ENCODE data around the gene RECQL5. TPM values are rescaled to one million over a fixed set of nuclear protein-coding genes. Genes with fewer than 3 reads are reported as not detected.

Gene RECQL5
- total RNA-seq, 2 experiments from 2014 or later: 90.0 to 139 TPM

DNA sequence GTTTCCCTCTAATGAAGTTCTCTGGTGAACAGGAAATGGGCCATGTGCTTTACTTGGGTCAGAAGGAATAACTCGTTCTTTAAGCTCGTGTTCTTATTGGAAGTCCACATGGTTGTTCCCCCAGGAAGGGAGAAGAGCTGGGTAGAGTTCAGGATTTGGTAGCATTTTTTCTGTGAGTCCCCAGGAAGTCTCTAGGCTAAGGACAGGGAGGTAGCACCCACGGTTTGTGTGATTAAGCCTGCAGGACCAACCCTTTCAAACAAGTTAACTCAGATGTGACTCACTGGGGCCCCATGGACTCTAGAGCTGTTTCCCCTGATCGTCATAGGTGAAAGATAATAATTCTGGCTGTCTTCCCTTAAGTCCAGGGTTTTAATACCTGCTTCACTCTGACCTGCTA, 16.6 kb upstream of the RECQL5 start:
- POLR2A ChIA-PET: interaction anchor here (0.5 to 1.5 kb wide), 4 partner anchors 17 to 182 kb away, joined by 3 to 4 read pairs (median 3); no protein-coding TSS in a partner anchor

DNA sequence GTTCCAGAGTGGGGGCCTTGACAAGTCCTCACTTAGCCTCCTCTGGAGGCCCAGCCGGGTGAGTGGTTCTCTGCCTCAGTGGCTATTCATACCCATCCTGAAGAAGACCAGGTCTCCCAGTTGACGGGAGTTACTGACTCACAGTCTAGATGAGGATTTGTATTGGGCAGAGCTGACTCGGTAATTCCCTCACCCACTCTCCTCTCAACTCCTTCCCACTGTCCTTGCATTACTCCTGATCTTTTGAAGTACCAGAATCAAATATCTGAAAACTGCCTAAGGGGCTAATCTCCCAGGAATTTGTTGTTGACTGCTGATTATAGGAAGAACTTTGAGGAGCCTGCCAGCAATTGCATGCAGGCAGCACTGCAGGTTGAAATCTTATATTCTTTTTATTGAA, 14.3 kb upstream of the RECQL5 start:
- Histone ChIP-seq H3K36me3 (ENCODE audit: insufficient read depth, low read length) (peaks cover 88% of the 10 kb centered on the region), H3K4me3 (ENCODE audit: low read depth, low read length, poor library complexity, severe bottlenecking) (no peak overlapping the region), H3K9me2 (ENCODE audit: insufficient read depth, low read length) (no peaks in the 10 kb centered on the region), H3K4me2 (ENCODE audit: low read length) (no peak overlapping the region), H3K27ac (ENCODE audit: low read depth, low read length, poor library complexity, severe bottlenecking) (no peak overlapping the region), H3K79me2 (ENCODE audit: insufficient read depth, low read depth, low read length) (peaks cover 56% of the 10 kb centered on the region), H3K9me3 (ENCODE audit: low read length) (no peaks in the 10 kb centered on the region), H3K4me1 (ENCODE audit: insufficient read depth, low read length, poor library complexity, severe bottlenecking) (peaks cover 14% of the 10 kb centered on the region), H4K20me1 (ENCODE audit: insufficient read depth, low read length) (no peaks in the 10 kb centered on the region), H2AFZ (ENCODE audit: low read length) (no peak overlapping the region)
- ChIA-PET CTCF (ENCODE audit: unreplicated experiment) (interaction anchor here (1.4 kb wide), 1 partner anchor 69 kb away, joined by 5 read pairs; no protein-coding TSS in a partner anchor), POLR2A (interaction anchor here (1.7 kb wide), 1 partner anchor 57 kb away, joined by 5 read pairs; no protein-coding TSS in a partner anchor)
- no peak for DNase-seq (ENCODE audit: low spot score)
- TF ChIP-seq, protein P1, sequence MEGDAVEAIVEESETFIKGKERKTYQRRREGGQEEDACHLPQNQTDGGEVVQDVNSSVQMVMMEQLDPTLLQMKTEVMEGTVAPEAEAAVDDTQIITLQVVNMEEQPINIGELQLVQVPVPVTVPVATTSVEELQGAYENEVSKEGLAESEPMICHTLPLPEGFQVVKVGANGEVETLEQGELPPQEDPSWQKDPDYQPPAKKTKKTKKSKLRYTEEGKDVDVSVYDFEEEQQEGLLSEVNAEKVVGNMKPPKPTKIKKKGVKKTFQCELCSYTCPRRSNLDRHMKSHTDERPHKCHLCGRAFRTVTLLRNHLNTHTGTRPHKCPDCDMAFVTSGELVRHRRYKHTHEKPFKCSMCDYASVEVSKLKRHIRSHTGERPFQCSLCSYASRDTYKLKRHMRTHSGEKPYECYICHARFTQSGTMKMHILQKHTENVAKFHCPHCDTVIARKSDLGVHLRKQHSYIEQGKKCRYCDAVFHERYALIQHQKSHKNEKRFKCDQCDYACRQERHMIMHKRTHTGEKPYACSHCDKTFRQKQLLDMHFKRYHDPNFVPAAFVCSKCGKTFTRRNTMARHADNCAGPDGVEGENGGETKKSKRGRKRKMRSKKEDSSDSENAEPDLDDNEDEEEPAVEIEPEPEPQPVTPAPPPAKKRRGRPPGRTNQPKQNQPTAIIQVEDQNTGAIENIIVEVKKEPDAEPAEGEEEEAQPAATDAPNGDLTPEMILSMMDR (conservative IDR thresholded peaks at IDR 0.05; ENCODE audit: low read length): no peak
- TF ChIP-seq EZH2phosphoT487 (IDR thresholded peaks at IDR 0.05; ENCODE audit: borderline replicate concordance, low read depth, low read length): no peak
- no TSS peak for BruUV-seq (replicated peaks)
- intact Hi-C loops (cut with micrococcal nuclease; ENCODE audit: unreplicated experiment): no loop called here

More for the DNA sequence above, 16.6 kb upstream of the RECQL5 start:
- TF ChIP-seq, protein P1 (conservative IDR thresholded peaks at IDR 0.05; ENCODE audit: low read length): no peak
- no peak for TF ChIP-seq EZH2phosphoT487 (IDR thresholded peaks at IDR 0.05; ENCODE audit: borderline replicate concordance, low read depth, low read length)
- no peak overlapping the region for H3K4me2 ChIP-seq (ENCODE audit: low read length)
- no peaks in the 10 kb centered on the region for H3K9me3 ChIP-seq (ENCODE audit: low read length)
- H3K27ac ChIP-seq (ENCODE audit: low read depth, low read length, poor library complexity, severe bottlenecking): no peak overlapping the region
- intact Hi-C loops (cut with micrococcal nuclease; ENCODE audit: unreplicated experiment): no loop called here
- BruUV-seq (replicated peaks): no TSS peak
- H3K4me3 ChIP-seq (ENCODE audit: low read depth, low read length, poor library complexity, severe bottlenecking): no peak overlapping the region
- peaks cover 37% of the 10 kb centered on the region for H3K4me1 ChIP-seq (ENCODE audit: insufficient read depth, low read length, poor library complexity, severe bottlenecking)
- H3K36me3 ChIP-seq (ENCODE audit: insufficient read depth, low read length): peaks cover 91% of the 10 kb centered on the region
- DNase-seq (ENCODE audit: low spot score): no peak
- no peaks in the 10 kb centered on the region for H4K20me1 ChIP-seq (ENCODE audit: insufficient read depth, low read length)
- CTCF ChIA-PET (ENCODE audit: unreplicated experiment): no interaction called here
- H3K79me2 ChIP-seq (ENCODE audit: insufficient read depth, low read depth, low read length): peaks cover 60% of the 10 kb centered on the region
- H2AFZ ChIP-seq (ENCODE audit: low read length): no peak overlapping the region
- H3K9me2 ChIP-seq (ENCODE audit: insufficient read depth, low read length): no peaks in the 10 kb centered on the region

DNA sequence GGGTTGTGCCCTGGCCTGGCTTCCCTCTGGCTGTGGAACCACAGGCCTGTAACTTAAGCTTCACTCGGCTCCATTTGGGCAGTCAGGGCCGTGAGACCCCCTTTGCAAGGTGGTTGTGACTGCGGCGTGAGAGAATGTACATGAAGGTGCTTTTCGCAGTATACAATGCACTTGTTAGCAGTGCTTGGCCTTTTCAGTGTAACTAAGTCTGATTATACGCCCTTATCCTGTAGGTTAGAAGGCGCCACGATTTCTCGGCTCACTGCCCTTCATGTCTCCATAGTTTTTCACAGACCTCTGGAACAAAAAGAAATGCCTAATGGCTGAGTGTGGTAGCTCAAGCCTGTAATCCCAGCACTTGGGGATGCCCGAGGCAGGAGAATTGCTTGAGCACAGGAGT, 13.5 kb upstream of the RECQL5 start:
- TF ChIP-seq, protein P1 (conservative IDR thresholded peaks at IDR 0.05; ENCODE audit: low read length): no peak
- TF ChIP-seq EZH2phosphoT487 (IDR thresholded peaks at IDR 0.05; ENCODE audit: borderline replicate concordance, low read depth, low read length): no peak
- peaks cover 6% of the 10 kb centered on the region for H3K4me1 ChIP-seq (ENCODE audit: insufficient read depth, low read length, poor library complexity, severe bottlenecking)
- H3K4me3 ChIP-seq (ENCODE audit: low read depth, low read length, poor library complexity, severe bottlenecking): no peak overlapping the region
- H3K36me3 ChIP-seq (ENCODE audit: insufficient read depth, low read length): peaks cover 88% of the 10 kb centered on the region
- no peaks in the 10 kb centered on the region for H3K9me2 ChIP-seq (ENCODE audit: insufficient read depth, low read length)
- no peak for DNase-seq (ENCODE audit: low spot score)
- intact Hi-C loops (cut with micrococcal nuclease; ENCODE audit: unreplicated experiment): no loop called here
- ChIA-PET CTCF (ENCODE audit: unreplicated experiment) (interaction anchor here (1.4 kb wide), 1 partner anchor 70 kb away, joined by 5 read pairs; no protein-coding TSS in a partner anchor), POLR2A (interaction anchor here (0.6 to 1.7 kb wide), 4 partner anchors 8 to 180 kb away, joined by 3 to 5 read pairs (median 4); no protein-coding TSS in a partner anchor)
- no peaks in the 10 kb centered on the region for H3K9me3 ChIP-seq (ENCODE audit: low read length)
- H3K79me2 ChIP-seq (ENCODE audit: insufficient read depth, low read depth, low read length): peaks cover 56% of the 10 kb centered on the region
- BruUV-seq (replicated peaks): no TSS peak
- H3K27ac ChIP-seq (ENCODE audit: low read depth, low read length, poor library complexity, severe bottlenecking): no peak overlapping the region
- H4K20me1 ChIP-seq (ENCODE audit: insufficient read depth, low read length): 0 out of 2 replicates have a peak, but pooled peaks cover 3% of the 10 kb centered on the region
- no peak overlapping the region for H2AFZ ChIP-seq (ENCODE audit: low read length)
- no peak overlapping the region for H3K4me2 ChIP-seq (ENCODE audit: low read length)
